ENCODE results near the gene SRD5A1.

Gene SRD5A1

GRCh38 chr5:6604946-6605345, 28.3 kb upstream of the SRD5A1 start:
- DNase-seq: no peak

- no peak for DNase-seq
Observed at GRCh38 chr5:6606884-6607558, 26.2 kb upstream of the SRD5A1 start.

GRCh38 chr5:6607559-6607936, 25.7 kb upstream of the SRD5A1 start:
- no peak for DNase-seq

GRCh38 chr5:6608016-6608415, 25.2 kb upstream of the SRD5A1 start:
- DNase-seq: no peak

GRCh38 chr5:6611334-6612256, 21.6 kb upstream of the SRD5A1 start:
- no peak for DNase-seq

GRCh38 chr5:6615034-6615815, 18.0 kb upstream of the SRD5A1 start:
- DNase-seq: no peak

- no peak for DNase-seq
Observed at GRCh38 chr5:6616632-6617031, 16.6 kb upstream of the SRD5A1 start.

- DNase-seq: no peak
Observed at GRCh38 chr5:6623228-6623627, 10.0 kb upstream of the SRD5A1 start.

- DNase-seq: no peak
Observed at GRCh38 chr5:6623941-6624340, 9.3 kb upstream of the SRD5A1 start.

GRCh38 chr5:6626508-6626907, 6.7 kb upstream of the SRD5A1 start:
- DNase-seq: no peak

- no peak for DNase-seq
Observed at GRCh38 chr5:6631441-6631840, 1.8 kb upstream of the SRD5A1 start.

GRCh38 chr5:6632324-6632887, 834 bp upstream of the SRD5A1 start:
- no peak for DNase-seq

GRCh38 chr5:6633469-6634245, 417 bp downstream of the SRD5A1 start:
- peak in 1 of 2 experiments; percentile 23 for DNase-seq

- no peak for DNase-seq
Observed at GRCh38 chr5:6634306-6634705, 1.1 kb downstream of the SRD5A1 start.

- no peak for DNase-seq
Observed at GRCh38 chr5:6634788-6635430, 1.7 kb downstream of the SRD5A1 start.

- DNase-seq: no peak
Observed at GRCh38 chr5:6636293-6636692, 3.1 kb downstream of the SRD5A1 start.

- no peak for DNase-seq
Observed at GRCh38 chr5:6637022-6637421, 3.8 kb downstream of the SRD5A1 start.

- DNase-seq: no peak
Observed at GRCh38 chr5:6637590-6637989, 4.3 kb downstream of the SRD5A1 start.

- no peak for DNase-seq
Observed at GRCh38 chr5:6638236-6638635, 5.0 kb downstream of the SRD5A1 start.

- no peak for DNase-seq
Observed at GRCh38 chr5:6642655-6643054, 9.4 kb downstream of the SRD5A1 start.

- DNase-seq: no peak
Observed at GRCh38 chr5:6644794-6645241, 11.6 kb downstream of the SRD5A1 start.
